Pancreas (tissue), 10 donors: ENCODE measurements around the gene SSX3. TPM values are rescaled to one million over a fixed set of nuclear protein-coding genes. Genes with fewer than 3 reads are reported as not detected.

Experiments used
- ATAC-seq, 4 donors: fragments of 200-7000 bp; cut with Tn5 transposase; one replicate each; pipeline versions ENCODE4 v1.8.0 to v1.9.1; 2020; ENCODE audit warnings: mild to moderate bottlenecking in 4 of 4, moderate library complexity in 4 of 4
- DNase-seq, 6 donors: peaks; one replicate each; pipeline ENCODE4 v3.0.0-alpha.2; 2020
- FAIRE-seq: peaks from 2 replicates; lab custom pipeline; 2012; peaks lifted over from hg19 to GRCh38; lab: Jason Lieb, UNC
- H3K27ac ChIP-seq, 4 donors: fragments of 200-600 bp; sonication (generic); 1 replicate in 3 of 4; 2 replicates in 1 of 4; pipeline versions ENCODE4 v1.5.0 to v1.8.0; 2020
- H3K27me3 ChIP-seq, 4 donors: fragments of 200-600 bp; one replicate each; pipeline ENCODE4 v1.8.0; 2021
- H3K36me3 ChIP-seq, 3 donors: fragments of 200-600 bp; sonication (generic) in 1 of 3; one replicate each; pipeline versions ENCODE4 v1.5.0 to v1.8.0; 2020 to 2021
- H3K4me1 ChIP-seq, 3 donors: fragments of 200-600 bp; one replicate each; pipeline ENCODE4 v1.8.0; 2021
- H3K4me3 ChIP-seq, 4 donors: fragments of 200-600 bp; sonication (generic) in 2 of 4; one replicate each; pipeline versions ENCODE4 v1.5.0 to v1.8.0; 2020 to 2021
- H3K9me3 ChIP-seq, 4 donors: fragments of 200-600 bp; one replicate each; pipeline ENCODE4 v1.8.0; 2021
- CTCF ChIP-seq, 4 donors: fragments of 200-600 bp; sonication (generic) in 3 of 4; IDR thresholded peaks; one replicate each; pipeline versions ENCODE4 v1.5.0 to v1.8.0; 2021; ENCODE audit warnings: antibody characterized with exemption in 4 of 4
- WGBS, 2 donors: extraction: QIAGEN DNeasy Blood & Tissue Kit; methylation state at CpG; one replicate each; pipeline ENCODE4 v1.1.7; 2013; 5-methylcytosine and 5-hydroxymethylcytosine counted together
- intact Hi-C, 3 donors: fragments of 100-400 bp; cut with DNase I; formaldehyde crosslinking; loops; one replicate each; pipeline versions ENCODE4 v1.11.1 to v1.14.2; 2022
- polyA plus RNA-seq, 2 donors: library from polyadenylated mRNA; stranded (reverse); fragments of 200-250 nt; gene quantifications; one replicate each; pipeline ENCODE4 v1.2.3, GENCODE V29; 2013
- total RNA-seq, 6 donors: library from RNA; stranded (reverse); fragmentation: NEBNext Ultra II Directional in 4 of 6; extraction: Animal tissue kit (Norgen Biotek cat#: 25700) in 4 of 6; gene quantifications; one replicate each; pipeline versions ENCODE4 v1.2.1 to v1.2.4, GENCODE V29; 2021 to 2023
- donor health status: healthy with polysubstance abuse.
- donor health status: DM: no; HTN: no; CAD: no; lungs with moderate emphysema.
- donor health status: DM: no; HTN: no; CAD: no.
- donor health status: control.
- donor health status: control.
- donor health status: Bipolar disorder and iron deficiency.
- donor health status: DM: yes; HTN: yes; CAD: no.
- donor health status: DM: no; HTN: no; CAD: no.
- donor health status: DM: no; HTN: no; CAD: no.
- donor health status: DM: yes; HTN: yes; CAD: no.

SSX3 gene
- total and polyA plus RNA-seq, 8 donors, result not detected

- H3K4me1 ChIP-seq, result no peaks in the 10 kb centered on the region
- no peak for ATAC-seq
- H3K27me3 ChIP-seq, result no peaks in the 10 kb centered on the region
- no peak for DNase-seq
- no peaks in the 10 kb centered on the region for H3K36me3 ChIP-seq
- no peak overlapping the region for H3K4me3 ChIP-seq
- intact Hi-C loops, result no loop called here
- H3K27ac ChIP-seq, result no peak overlapping the region
- no peak for FAIRE-seq
- TF ChIP-seq CTCF (IDR thresholded peaks at IDR 0.05), result no peak
- WGBS, 2 donors, result 76 to 77% methylated on average over 11 of the region's 11 CpGs
- H3K9me3 ChIP-seq, result no peaks in the 10 kb centered on the region
These were observed 50.3 kb downstream of the SSX3 start for GRCh38 chrX:48306175-48306574.

Other genes starting within 250 kb of the SSX3 start
- not detected for gene SPACA5B, start 226.1 kb downstream of the SSX3 start, total RNA-seq
- gene SPACA5B, start 226.1 kb downstream of the SSX3 start, polyA plus RNA-seq, result not detected
- gene SSX5, start 159.9 kb downstream of the SSX3 start, total RNA-seq, result not detected
- gene SSX5, start 159.9 kb downstream of the SSX3 start, polyA plus RNA-seq, result not detected
- under 1 TPM in 1 of 6 donors, not detected in 5; 0.19 TPM for gene SSX1, start 101.3 kb downstream of the SSX3 start, total RNA-seq
- not detected for gene SSX1, start 101.3 kb downstream of the SSX3 start, polyA plus RNA-seq
- gene SSX4, start 26.8 kb upstream of the SSX3 start, total RNA-seq, result not detected
- gene SSX4, start 26.8 kb upstream of the SSX3 start, polyA plus RNA-seq, result not detected
- not detected for gene SSX4B, start 55.3 kb upstream of the SSX3 start, total RNA-seq
- not detected for gene SSX4B, start 55.3 kb upstream of the SSX3 start, polyA plus RNA-seq
- gene SLC38A5, start 113.6 kb upstream of the SSX3 start, total RNA-seq, result 100 to 1,000 TPM in 4 of 6 donors, 10 to 100 TPM in 2; 63.3 to 235 (median 140) TPM
- 100 to 1,000 TPM; 250 to 373 TPM for gene SLC38A5, start 113.6 kb upstream of the SSX3 start, polyA plus RNA-seq
- 10 to 100 TPM; 14.8 to 24.0 (median 17.9) TPM for gene FTSJ1, start 119.5 kb upstream of the SSX3 start, total RNA-seq
- gene FTSJ1, start 119.5 kb upstream of the SSX3 start, polyA plus RNA-seq, result 10 to 100 TPM; 32.2 to 35.5 TPM
- 1 to 10 TPM; 2.9 to 4.0 (median 3.7) TPM for gene PORCN, start 152.3 kb upstream of the SSX3 start, total RNA-seq
- 1 to 10 TPM; 7.5 to 8.5 TPM for gene PORCN, start 152.3 kb upstream of the SSX3 start, polyA plus RNA-seq
- gene EBP, start 165.1 kb upstream of the SSX3 start, total RNA-seq, result 10 to 100 TPM; 13.3 to 21.5 (median 19.8) TPM
- gene EBP, start 165.1 kb upstream of the SSX3 start, polyA plus RNA-seq, result 10 to 100 TPM; 38.1 to 43.4 TPM
- 1 to 10 TPM; 4.4 to 9.9 (median 5.5) TPM for gene TBC1D25, start 183.0 kb upstream of the SSX3 start, total RNA-seq
- gene TBC1D25, start 183.0 kb upstream of the SSX3 start, polyA plus RNA-seq, result 1 to 10 TPM; 5.0 to 6.9 TPM
- 100 to 1,000 TPM in 3 of 6 donors, 10 to 100 TPM in 3; 42.0 to 314 (median 124) TPM for gene RBM3, start 217.8 kb upstream of the SSX3 start, total RNA-seq
- gene RBM3, start 217.8 kb upstream of the SSX3 start, polyA plus RNA-seq, result 100 to 1,000 TPM; 141 to 227 TPM
- gene WDR13, start 240.8 kb upstream of the SSX3 start, total RNA-seq, result 100 to 1,000 TPM; 107 to 213 (median 150) TPM
- 100 to 1,000 TPM; 422 to 552 TPM for gene WDR13, start 240.8 kb upstream of the SSX3 start, polyA plus RNA-seq